Measurements from ENCODE around the gene RRM2.

- TF ChIP-seq CTCF (conservative IDR thresholded peaks at IDR 0.05) (no peak), ZFX (IDR thresholded peaks at IDR 0.05) (no peak)
Observed at GRCh38 chr2:10085043-10085667, 37.4 kb upstream of the RRM2 start.

Measured in C4-2B (cell line).